GM21619 (cell line): Measurements from ENCODE around the gene RGS21.
"Not testable (repeated sequence)": the region's sequence is repeated elsewhere in the genome, so short reads cannot be mapped to it uniquely, and the experiment has no call there.

Source experiments
- ATAC-seq: cut with Tn5 transposase; IDR thresholded peaks from one replicate; pipeline ENCODE4 v1.9.1; 2021; ENCODE audit not compliant: unreplicated experiment

The RGS21 gene, protein sequence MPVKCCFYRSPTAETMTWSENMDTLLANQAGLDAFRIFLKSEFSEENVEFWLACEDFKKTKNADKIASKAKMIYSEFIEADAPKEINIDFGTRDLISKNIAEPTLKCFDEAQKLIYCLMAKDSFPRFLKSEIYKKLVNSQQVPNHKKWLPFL

DNA sequence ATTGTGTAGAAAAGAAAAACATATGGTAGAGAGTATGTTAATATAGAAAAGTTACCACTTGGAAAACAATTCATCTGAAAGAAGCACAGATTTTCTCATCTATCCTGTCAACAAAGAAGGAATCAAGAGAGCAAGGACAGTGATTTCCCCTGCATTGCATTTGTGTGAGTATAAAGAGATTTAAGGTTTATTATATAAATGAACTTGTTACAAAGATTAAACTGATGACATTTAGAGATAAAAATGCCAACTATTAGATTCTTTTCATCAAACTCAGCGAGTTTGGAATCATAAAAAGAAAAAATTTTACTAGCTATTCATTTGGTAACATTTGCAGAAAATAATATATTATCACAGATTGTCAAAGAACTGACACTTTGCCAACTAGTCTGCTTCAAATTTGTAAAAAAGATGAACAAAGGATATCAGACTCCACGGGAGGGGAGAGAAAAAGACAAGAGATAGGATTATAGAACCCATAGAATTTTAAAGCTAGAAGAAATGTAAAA, at the start of gene RGS21:
RGS21 (plus strand) TSS at position 51 of the 509 bp plus-strand sequence. CDS start 26,045 bp downstream, outside the sequence.
- ATAC-seq = no peak

DNA sequence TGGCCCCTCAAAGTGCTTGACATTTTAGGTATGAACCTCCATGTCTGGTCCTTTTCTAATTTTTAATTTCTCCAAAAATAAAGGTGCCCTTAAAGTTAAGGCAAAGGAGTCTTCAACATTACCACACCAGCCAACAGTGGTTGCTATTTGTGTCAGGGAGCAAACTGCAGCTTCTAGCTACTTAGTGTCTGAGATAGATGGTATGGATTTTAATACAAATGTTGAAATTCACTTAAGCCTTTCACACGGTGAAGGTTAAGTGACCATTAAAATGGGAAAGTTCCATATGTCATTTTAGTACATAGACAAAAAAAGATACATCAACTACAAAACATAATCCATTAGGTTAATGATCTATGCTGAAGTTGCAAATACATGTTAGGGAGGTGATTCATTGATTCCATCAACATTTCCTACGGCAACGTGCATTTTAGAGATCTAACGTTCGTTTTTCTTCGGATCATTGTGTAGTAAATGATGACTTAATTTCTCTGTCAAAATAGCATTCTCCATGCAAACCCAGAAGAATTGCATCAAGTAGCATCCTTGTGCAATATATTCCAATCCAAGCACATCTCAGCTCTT, 48.2 kb upstream of the RGS21 start:
- ATAC-seq = no peak

DNA sequence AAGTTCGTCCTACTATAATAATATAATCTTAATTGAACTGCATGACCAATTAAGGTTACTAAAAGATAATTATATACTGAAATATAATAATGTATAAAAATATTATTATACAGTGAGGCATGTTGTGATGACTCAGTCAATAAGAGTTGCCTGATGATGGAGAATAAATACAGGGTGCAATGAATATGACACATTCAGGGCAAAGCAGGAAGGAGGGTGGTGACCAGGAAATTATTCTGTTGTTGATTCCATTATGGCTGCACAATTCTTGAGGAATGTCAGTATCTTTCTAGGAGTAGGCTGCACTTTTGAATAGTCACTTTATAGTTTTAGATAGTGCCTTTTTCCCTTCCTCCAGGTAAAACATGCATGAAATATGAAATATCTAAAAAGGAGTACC, 46.4 kb upstream of the RGS21 start:
- no peak for ATAC-seq

DNA sequence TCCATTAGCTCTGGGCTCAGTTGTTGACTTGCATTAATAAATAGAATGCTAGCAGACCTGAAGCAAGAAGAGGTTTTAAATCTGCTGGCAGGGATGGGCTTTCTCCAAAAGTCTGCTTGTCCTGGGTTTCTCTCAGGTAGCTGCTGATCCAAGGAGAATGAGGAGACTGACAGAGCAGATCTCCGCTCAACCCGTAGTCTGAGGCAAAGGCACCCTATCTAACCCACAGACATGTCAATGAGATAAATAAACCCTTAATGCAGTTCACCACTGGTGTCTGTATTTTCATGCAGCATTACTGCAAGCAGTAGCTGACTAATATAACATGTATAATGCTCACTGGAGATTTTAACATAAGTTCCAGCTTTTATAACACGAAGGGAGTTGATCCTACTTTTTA, 44.1 kb upstream of the RGS21 start:
- no peak for ATAC-seq

DNA sequence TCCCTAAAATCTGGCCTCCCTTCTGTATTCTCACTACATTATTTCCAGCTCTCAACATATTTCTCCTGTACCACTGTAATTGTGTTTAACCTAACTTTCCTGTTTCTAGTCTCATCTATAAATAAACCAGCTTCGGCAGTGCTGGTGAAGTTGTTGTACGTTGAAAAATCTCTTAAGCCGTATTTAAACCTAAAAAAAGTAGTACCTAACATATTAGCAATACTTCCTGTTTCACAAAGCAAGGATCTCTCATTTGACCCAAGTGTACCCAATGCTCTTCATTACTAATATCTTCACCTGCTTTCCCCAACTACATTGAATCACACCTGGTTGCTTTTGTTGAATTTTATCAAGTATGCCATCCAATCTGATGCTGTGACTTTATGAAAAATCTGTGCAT, 42.2 kb upstream of the RGS21 start:
- no peak for ATAC-seq

DNA sequence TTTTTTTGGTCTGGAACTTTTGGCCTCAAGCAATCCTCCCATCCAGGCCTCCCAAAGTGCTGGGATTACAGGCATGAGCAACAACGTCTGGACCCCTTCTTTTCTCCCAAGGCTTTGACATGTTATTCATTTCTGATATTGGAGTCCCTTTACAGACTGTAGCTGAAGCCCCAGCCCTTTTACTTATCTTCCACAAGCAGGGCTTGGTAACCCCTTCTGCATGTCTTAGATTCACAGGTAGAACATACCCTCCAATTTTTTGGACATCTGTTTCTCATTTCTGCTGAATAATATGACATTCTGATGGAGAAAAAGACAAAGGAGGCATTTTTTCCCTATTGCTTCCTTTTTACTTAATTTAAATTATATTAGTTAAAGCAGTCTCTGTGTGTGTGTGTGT, 39.2 kb upstream of the RGS21 start:
- ATAC-seq = no peak

DNA sequence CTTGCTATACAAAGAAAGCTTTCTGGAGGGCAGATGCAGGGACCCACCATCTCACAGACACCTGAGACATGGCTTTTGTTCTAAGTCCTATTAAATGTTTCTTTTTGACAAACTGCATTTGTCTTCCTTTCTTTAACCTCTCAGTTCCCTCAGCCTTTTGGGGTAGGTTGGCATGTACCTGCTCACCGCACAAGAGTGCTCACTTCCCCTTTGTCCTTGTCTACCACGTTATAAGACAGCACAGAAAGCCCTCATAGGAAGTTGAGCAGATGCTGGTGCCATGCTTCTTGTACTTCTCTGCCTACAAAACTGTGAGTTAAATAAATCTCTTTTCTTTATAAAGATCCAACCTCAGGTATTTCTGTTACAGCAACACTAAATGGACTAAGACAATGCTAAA, 31.9 kb upstream of the RGS21 start:
- no peak for ATAC-seq

DNA sequence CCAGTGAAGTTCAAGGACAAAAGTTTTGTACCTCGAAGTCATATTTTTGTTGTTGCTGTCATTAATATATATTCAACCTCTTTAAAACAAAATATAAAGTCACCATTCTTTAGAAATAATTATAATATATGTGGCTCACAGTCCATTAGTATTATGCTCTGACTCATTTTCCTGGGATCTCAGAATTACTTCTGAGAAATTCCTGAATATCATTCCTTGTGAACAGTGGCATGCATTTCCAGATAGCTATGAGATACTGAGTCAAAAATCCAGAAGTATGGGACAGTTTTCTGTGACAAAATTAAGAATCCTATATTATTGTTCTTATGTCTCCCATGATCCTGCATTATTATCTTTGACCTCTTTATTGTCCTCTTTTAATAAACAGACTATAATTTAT, 13.8 kb upstream of the RGS21 start:
- no peak for ATAC-seq

DNA sequence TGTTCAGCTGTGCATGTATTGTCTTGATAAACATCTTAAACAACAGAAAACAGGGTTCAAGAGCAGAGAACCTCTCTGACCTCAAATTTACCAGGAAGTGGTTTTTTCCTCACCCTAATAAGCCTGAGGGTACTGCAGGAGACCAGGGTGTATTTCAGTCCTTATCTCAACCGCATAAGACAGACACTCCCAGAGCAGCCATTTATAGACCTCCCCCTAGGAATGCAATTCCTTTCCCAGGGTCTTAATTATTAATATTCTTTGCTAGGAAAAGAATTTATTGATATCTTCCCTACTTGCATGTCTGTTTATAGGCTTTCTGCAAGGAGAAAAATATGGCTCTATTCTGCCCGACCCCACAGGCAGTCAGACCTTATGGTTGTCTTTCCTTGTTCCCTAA, 8.5 kb upstream of the RGS21 start:
- not testable (repeated sequence) for ATAC-seq

DNA sequence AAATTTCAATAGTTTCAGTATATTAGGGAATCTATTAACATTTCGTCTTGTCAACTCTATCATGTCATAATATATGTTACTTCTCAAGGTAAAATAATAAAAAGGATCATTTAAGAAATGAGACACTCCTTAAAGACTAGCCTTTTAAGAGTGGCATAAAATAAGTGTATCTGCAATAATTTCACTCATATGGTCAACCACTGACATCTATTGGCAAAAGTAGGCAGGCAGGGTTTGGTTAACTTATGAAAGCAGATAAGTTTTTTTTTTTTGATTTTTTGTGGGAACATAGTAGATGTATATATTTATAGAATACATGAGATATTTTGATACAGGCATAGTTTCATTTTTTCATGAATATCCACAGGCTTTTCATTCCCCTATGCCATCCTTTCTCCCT, 5.5 kb upstream of the RGS21 start:
- no peak for ATAC-seq

DNA sequence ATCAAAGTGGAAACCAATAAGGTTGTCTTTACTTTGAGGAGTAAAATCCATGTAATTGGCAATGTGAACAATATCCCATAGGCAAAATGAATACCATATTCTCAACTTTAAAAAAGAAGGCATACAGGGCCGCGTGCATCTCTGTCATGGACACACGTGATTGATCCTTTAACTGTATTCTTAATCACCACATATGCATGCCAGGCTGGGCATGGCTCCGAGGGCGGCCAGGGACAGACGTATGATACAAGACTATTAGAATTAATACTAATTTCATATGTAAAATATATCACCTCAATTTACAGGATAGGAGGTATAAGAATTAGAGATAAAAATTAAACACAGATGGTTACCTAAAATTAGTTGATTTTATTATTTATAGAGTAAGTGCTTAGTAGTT, 11.2 kb downstream of the RGS21 start:
- ATAC-seq = no peak

DNA sequence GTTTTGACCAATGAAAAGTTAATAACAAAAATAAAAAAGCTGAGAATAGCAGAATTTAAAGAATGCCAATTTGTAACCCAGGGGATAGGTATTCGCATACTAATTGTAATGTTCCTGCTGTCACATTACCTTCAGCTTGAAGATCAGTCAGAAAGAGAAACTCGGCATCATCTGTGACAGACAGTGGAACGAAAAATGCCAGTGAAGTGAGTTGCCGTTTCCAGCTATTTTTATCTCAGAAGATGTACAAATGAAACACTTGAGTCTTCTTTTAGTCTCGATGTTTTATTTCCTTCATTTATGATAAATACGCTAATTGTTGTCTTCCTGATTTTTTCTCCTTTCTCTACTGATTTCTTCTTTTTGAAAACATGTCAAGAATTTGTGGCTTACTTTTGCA, 26.1 kb downstream of the RGS21 start:
- ATAC-seq = no peak

DNA sequence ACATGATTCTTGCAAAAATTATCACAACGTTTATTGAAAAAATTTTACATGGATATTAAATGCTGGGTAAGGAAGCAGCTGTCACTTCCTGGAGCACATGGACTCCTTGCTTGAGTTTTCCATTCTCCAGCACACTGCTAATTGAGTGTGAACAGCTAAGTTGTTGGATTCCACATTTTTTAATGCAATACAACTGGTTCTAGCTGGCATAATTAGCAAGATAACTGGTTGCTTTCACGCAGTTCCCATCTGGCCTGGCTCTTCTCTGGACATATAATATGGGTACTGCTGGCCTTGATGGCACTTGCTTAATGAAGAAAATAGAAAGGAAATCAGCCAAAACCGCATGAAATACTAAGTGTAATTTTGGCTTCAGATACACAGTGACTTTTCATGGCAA, 26.6 kb downstream of the RGS21 start:
- ATAC-seq = no peak

DNA sequence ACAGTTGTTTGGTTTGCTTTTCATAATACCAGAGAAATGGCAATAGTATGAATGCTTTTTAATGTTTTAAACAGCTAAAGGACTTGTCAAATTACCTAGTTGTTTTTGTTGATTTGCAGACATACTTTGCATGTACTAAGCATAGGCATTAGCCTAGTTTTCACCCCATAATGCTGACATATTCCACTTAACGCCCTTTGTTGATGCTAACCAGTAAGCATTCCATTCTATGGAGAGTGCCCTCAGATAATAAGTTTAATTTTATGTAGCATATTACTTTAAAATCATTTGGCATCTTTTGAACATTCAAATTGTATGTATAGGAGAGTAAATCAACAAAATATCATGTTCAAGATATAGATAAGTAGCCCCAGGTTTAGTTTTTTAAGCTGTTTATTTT, 32.5 kb downstream of the RGS21 start:
- no peak for ATAC-seq

DNA sequence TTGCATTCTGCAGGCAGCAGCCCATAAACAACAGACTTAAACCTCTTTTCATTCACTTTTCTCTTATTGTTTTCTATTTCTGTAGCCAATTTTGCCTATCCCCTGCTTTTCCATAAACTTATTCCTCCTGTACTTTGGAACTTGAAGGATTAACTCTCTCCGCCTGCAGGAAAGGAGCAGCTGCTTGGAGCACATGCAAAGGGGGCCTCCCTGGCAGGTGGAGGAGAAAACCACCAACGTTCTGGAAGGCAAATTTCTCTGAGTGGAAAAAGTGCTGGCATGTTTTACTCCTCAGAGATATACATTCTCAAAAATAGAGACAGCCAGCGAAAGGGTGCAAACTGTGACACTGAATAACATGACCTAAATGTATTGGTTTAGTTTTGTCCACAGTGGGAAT, 33.6 kb downstream of the RGS21 start:
- ATAC-seq = no peak

DNA sequence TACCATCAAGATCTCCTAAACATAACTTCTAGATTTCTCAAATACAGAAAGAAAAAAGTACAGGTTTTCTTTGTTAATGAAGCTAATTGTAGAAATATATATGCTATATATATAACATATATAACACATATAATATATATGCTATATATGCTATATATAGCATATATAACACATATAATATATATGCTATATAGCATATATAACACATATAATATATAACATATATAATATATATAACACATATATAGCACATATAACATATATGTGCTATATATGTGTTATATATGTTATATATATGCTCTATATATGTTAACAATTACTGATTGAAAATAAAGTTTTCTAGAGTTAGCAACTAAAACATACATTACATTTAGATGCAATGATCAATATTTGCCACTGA, 34.8 kb downstream of the RGS21 start:
- ATAC-seq = no peak

DNA sequence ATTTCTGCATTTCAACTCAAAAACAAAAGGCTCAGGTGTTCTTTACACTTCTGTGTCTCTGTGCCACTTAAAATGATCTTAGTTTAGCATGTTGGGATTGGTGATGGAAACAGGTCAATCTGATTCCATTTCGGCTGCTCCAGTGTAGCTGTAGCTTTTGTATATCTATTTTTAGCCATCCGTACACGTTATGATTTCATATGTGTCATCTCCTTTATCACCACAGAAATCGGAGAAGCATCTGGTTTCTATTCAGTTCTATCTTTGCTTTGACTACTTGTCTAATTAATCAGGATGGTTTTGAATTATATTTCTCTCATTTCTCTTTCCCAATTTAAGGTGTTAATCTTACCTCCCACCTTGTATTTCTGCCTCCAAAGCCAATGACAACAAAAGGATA, 41.1 kb downstream of the RGS21 start:
- no peak for ATAC-seq

DNA sequence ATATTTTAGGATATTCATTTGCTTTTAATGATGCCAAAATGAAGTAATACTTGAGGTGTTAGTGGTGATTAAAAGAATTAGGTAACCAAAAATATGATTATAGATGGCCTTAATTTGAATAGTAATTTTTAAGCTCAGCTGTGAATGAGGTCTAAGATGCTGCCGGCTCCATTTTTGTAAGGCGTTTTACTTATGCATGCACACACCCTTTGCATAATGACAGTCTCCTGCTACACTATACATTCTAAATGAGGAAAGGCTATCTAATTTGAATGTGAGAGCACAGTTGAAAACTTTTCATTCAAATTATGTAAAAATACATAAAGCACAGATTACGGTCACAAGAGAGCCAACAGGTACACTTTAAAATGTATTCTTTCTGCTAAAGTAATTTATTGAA, 41.6 kb downstream of the RGS21 start:
- ATAC-seq = no peak

DNA sequence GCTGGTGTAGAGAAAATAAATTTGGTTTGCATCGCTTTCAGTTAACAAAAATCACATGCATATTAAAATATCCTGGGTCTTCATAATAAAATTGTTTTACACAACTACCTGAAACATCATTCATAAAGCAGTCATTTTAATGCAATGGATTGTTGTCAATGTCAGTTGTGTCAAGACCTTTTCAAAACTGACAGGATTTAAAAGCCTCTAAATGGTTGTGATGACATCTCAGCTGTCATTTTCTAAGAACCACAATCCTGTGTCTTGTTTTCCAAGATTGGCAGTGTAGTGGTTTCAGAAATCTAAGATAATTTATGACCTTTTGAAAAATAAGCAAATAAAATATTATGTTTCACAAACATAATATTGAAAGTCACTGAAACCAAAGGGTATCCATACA, 42.0 kb downstream of the RGS21 start:
- no peak for ATAC-seq

DNA sequence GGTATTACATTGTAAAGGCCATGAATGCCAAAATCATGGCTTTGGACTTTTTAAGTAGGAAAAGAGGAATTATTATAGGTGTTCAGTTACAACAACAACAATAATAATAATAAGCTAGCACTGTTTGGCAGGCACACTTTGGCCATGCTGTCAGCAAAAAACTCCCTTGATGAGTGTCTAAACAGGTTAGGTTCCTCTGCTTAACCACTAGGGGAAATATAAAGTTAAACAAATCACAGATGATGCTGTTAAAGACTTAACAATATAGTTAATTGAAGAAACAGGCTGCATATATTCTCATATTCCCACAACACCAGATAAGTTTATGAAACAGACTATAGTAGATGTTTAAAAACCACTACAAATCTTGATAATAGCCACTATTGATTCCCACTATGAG, 46.4 kb downstream of the RGS21 start:
- no peak for ATAC-seq

DNA sequence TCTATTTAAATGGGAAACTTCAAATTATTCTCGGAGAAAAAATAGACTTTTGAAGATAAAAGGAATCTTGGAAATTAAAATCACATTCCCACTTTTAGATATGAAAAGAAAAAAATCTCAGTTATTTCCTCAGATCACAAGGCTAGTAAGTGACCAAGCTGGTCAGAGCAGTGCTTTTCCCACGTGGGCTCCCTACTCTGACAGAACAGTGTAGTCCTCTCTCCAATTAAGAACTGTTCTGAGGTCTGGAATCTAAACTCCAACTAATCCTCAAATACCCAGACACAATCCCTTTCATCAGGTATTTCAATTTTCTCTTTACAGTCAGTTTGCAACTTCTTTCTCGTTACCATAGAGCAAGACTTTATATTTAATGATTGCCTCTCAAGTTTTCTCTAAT, 50.6 kb downstream of the RGS21 start:
- no peak for ATAC-seq

DNA sequence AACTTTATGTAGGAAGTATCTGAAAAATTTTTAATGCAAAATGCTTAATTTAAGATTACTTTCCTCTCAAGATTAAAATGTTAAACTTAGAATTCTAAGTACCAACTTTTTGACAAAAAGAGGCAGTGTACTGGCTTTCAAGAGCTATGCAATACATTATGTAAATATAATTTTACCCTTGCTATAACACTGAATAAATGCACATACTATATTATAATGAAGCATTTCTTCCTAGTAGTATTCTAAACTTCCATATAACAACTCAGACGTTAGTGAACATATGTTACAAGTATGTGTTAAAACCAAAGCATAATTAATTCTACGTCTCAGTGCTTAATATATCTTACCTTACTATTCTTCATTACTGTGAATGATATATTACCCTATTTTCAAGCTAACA, 58.5 kb downstream of the RGS21 start:
- ATAC-seq = no peak

DNA sequence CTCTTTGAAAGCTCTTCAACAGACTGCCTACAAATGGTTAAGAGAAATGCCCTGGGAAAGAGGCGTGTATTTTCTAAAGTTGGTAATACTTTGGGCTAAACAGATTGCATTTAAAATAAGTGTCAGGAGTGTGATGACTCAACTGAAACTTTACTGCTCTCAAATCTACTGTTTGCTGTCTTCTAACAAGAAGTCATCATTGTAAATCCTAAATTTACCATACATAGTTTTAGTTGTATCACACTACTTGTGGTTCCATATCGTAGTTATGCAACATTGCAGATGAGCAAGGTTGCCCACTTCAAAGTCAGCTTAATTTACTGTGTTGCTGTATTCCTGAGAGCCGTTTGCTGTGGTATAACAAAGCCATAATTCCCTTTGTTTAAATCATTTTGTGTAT, 59.6 kb downstream of the RGS21 start:
- ATAC-seq = no peak
